ENCODE data around the gene LKAAEAR1.
A peak's percentile ranks its signal among the peaks of the same experiment; 100 is the strongest.
"Not testable (repeated sequence)": the region's sequence is repeated elsewhere in the genome, so short reads cannot be mapped to it uniquely, and the experiment has no call there.

The LKAAEAR1 gene

DNA sequence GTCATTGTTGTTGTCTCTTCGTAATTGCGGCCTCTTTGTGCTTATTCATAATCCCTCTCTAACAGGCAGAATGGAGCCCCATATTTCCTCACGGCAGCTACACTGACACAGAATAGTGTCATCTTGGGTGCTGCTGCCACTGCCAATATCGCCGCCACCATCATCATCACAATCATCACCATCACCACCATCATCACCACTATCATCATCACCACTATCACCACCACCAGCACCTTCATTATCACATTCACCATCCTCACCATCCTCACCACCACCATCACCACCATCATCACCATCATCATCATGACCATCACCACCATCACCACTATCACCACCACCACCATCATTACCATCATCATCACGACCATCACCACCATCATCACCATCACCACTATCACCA lies 12.3 kb upstream of the LKAAEAR1 start:
- DNase-seq = no peak

GRCh38 chr20:64095927-64096326 lies 11.7 kb upstream of the LKAAEAR1 start:
- no peak for DNase-seq

DNA sequence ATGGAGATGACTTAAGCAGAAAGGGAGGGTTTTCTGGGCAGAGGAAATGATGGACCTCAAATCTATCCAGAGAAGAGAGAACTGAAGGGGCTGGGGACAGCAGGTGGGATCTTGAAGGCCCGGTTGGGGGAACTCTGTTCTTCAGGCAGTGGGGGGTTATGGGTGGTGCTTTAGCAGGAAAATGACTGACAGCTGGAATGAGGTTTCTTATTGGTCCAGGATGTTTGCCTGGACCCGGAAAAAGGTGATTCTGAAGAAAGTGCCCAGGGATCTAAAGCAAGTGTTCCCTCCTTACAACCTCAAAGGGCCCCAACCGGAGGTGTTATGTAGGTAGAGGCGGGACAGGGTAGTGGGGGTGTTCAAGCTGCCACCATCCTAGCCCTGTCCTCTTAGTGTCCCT lies 11.3 kb upstream of the LKAAEAR1 start:
- DNase-seq = no peak

DNA sequence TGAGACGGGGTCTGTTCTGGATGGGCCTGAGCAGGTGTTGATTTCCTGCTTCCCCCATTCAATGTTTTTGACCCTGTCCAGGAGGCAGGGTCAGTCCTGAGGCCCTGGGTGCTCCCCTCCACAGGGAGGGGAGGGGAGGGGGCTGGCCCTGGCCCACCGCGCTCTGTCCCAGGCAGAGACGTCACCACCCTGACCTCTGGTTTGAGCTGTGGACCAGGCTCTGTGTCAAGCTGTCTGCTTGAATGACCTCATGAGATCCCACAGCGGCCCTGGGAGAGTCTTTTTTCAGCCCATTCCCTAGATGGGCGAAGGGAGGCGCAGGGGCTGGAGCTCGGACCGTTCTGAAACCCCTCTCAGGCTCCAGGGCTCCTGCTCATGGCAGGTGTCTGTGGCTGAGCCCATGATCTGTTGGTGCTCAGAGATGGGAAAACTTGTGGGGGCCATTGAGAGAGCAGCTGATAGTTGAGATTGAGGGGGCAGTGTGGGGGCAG lies 8.9 kb upstream of the LKAAEAR1 start:
- no peak for DNase-seq

DNA sequence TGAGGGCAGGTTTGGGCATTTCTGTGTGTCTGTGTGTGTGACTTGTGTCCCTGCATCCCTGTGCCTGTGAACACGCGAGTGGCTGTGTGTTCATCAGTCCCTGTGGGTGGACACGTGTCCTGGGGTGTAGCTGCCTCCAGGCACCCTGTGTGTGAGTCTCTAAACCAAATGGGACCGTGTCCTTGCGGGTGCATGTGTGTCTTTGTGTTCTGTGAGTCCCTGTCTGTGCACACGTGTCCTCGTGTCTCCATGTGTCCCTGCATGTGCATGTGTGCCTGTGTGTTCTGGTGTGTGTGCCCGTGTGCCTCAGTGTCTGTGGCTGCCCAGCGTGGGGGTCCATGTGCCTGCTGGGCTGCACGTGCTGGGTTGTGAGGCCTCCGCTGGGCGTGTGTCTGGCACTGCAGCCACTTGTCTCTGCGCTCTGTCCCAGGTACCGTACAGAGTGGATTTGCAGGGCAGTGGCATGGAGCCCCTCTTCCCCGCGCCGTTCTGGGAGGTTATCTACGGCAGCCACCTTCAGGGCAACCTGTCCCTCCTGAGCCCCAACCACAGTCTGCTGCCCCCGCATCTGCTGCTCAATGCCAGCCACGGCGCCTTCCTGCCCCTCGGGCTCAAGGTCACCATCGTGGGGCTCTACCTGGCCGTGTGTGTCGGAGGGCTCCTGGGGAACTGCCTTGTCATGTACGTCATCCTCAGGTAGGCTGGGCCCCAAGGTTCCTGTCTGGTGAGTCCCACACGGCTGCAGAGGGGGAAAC lies 8.2 kb upstream of the LKAAEAR1 start:
- no peak for DNase-seq

GRCh38 chr20:64091770-64092169 lies 7.6 kb upstream of the LKAAEAR1 start:
- no peak for DNase-seq

- no peak for DNase-seq
Observed at GRCh38 chr20:64091340-64091739, 7.1 kb upstream of the LKAAEAR1 start.

DNA sequence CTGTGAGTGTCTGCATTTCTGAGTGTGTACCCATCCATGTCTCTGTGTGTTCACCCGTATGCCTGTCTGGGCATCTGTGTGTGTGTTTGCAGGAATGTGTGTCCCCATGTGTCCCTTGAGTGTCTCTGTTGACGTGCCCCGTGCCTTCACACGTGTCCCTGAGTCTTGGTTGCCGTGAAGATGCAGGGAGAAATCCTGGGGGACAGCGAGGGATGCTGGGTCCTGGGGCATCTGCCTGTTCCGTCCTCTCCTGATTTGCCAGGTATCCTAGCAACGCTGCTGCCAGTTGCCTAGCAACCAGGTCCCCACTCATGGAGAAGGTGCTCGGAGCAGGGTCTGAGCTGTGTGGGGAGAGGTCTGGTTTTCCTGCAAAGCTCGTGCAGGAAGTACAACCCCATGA lies 6.0 kb upstream of the LKAAEAR1 start:
- no peak for DNase-seq

DNA sequence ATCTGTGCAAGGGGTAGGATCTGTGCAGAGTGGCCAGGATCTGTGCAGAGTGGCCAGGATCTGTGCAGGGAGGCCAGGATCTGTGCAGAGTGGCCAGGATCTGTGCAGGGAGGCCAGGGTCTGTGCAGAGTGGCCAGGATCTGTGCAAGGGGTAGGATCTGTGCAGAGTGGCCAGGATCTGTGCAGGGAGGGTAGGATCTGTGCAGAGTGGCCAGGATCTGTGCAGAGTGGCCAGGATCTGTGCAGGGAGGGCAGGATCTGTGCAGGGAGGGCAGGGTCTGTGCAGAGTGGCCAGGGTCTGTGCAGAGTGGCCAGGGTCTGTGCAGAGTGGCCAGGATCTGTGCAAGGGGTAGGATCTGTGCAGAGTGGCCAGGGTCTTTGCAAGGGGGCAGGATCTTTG lies 4.4 kb upstream of the LKAAEAR1 start:
- DNase-seq = not testable (repeated sequence)

DNA sequence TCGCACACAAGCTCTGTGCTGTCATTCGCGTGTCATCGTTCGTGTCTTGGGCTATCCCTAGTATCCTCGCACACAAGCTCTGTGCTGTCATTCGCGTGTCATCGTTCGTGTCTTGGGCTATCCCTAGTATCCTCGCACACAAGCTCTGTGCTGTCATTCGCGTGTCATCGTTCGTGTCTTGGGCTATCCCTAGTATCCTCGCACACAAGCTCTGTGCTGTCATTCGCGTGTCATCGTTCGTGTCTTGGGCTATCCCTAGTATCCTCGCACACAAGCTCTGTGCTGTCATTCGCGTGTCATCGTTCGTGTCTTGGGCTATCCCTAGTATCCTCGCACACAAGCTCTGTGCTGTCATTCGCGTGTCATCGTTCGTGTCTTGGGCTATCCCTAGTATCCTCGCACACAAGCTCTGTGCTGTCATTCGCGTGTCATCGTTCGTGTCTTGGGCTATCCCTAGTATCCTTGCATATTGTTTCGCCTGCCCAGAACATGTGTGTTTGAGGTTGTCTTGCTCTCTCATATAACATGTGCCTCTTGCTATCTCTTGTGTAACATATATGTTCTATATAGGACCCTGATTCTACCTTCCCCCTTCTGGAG lies 3.1 kb upstream of the LKAAEAR1 start:
- not testable (repeated sequence) for DNase-seq

DNA sequence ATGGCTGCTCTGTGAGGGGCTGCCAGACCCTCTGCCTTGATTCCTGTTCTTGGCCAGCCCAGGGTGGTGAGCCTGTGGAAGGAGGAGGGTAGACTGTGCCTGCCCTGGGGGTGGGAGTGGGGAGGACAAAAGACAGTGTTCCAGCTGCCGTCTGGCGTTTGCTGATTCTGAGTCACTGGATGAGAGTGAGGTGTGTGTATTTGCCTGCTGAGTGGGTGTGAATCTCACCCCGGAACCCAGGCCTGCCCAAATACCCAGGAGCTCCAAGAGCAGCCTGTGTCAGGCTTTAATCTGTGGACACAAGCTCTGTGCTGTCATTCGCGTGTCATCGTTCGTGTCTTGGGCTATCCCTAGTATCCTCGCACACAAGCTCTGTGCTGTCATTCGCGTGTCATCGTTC lies 2.6 kb upstream of the LKAAEAR1 start:
- no peak for DNase-seq

GRCh38 chr20:64084685-64085152 lies 521 bp upstream of the LKAAEAR1 start:
- DNase-seq = no peak

DNA sequence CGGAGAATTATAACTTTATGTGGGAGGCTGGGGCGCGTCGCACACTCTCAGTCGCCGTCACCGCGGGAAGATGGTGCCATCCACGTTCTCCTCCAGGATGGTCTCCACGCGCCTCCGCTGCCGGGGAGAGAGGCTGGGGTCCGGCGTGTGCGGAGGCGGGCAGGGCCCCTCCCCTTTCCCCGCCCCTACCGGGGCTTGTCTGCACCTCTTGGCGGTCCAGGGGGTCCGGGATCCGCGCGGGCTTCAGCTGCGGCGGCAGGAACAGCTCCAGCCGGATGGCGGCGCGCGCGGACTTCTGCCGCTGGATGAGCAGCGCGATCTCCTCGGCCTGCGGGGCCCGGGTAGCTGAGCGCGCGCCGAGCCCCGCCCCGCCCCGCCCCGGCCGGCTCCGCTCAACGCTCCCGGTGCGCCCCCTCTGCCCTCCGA lies 807 bp downstream of the LKAAEAR1 start:
- DNase-seq = peak; percentile 71

GRCh38 chr20:64082820-64083377 lies 1.3 kb downstream of the LKAAEAR1 start:
- DNase-seq = no peak

DNA sequence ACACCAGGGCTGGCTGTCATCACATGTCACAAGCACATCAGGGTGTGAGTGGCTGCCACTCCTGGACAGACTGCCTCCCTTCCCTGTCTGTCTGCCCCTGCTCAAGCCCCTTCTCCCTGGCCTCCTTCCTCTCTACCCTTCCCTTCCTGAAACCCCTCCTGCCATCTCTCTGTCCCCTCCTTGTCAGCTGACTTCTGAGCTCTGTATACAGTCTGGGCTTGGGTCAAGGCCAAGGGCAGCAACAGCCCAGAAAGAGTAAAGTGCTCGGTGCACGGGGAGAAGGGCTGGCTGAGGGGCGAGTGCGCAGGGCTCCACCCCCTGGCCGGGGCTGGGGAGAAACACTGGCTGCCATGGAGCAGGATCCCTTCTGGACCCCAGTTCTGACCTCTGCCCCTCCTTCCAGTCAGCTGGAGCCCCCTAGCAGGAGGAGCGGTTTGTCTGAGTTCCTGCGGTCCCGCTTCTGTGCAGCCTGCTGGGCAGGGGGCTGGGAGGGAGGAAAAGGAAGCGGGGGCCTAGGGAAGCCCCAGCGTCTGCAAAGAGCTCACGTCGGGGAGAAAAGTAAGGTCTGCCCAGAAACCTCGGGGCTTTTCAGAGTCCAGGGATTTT lies 2.0 kb downstream of the LKAAEAR1 start:
- DNase-seq = no peak

GRCh38 chr20:64081624-64081964 lies 2.6 kb downstream of the LKAAEAR1 start:
- DNase-seq = no peak

DNA sequence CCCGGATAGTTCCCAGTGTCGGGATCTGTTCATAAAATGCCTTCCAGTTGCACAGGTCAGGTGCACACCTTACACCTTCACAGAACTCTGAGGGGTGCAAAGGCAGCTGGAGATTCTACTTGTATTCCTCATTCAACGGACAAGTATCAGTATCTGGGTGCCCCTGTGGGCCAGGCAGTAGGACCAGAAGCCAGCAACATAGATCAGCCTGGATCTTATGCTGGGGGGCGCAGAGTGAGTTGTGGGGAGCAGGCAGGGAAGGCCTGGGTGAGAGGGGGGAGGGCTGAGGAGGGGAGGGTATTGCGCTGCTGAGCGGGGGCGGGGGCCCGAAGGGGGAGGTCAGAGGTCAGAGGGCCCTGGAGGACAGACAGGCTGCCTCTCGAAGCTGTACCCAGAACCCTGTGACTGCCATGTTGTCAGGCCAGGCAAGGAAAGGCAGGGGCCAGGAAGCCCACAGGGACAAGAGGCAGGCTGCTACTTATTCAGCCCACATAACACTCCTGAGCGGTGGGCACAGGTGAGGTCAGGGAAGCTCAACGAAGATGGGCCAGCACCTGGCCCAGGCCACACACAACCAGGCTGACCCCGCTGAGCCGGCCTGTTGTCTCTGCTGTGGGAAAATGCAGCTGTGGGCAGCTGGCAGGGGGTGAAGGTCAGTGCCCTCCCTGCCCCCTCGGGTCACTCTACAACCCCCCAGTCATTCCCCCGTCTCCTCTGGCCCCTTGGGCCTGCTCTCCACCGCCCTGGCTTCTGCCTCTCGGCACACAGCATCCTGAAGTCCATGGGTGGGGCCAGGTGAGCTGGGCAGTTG lies 3.2 kb downstream of the LKAAEAR1 start:
- no peak for DNase-seq

GRCh38 chr20:64080013-64080812 lies 4.0 kb downstream of the LKAAEAR1 start, which contains the start of gene OPRL1:
OPRL1 (plus strand) TSS chr20:64080082; CDS start chr20:64092721, 12,639 bp downstream.
- DNase-seq = peak; percentile 9

GRCh38 chr20:64079273-64080012 lies 4.8 kb downstream of the LKAAEAR1 start, which contains the start of gene RGS19:
RGS19 (minus strand) TSS chr20:64079518; CDS start chr20:64076886, 2,632 bp downstream.
- peak; percentile 73 for DNase-seq

DNA sequence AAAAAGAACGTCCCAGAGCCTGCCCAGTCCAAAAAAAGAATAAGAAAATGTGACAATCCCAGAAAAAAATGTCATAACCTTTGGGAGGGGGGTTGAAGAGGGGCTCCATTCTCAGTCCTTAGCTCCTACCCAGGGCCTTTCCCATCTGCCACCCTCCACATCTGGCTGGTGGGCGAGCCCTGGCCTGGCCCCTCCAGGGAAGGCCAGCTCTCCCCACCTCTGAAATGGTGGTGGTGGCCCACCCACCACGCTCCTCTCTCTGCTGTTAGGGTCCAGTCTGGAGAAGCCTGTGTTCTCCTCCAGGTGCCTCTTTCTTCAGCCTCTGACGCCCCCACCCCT lies 5.3 kb downstream of the LKAAEAR1 start:
- DNase-seq = no peak

Measured in fibroblast of skin of scalp (primary cell).